Erythroblast (primary cell): Measurements from ENCODE around the gene MKLN1.

ENCODE experiments used
- GATA1 ChIP-seq: IDR thresholded peaks from 2 replicates; pipeline ENCODE4 v1.6.1; 2011; ENCODE audit warnings: low read depth, mild to moderate bottlenecking, control low read depth, low read length, moderate library complexity
- POLR2A ChIP-seq: IDR thresholded peaks from 2 replicates; pipeline ENCODE4 v1.6.1; 2011; ENCODE audit warnings: mild to moderate bottlenecking, low read length

DNA sequence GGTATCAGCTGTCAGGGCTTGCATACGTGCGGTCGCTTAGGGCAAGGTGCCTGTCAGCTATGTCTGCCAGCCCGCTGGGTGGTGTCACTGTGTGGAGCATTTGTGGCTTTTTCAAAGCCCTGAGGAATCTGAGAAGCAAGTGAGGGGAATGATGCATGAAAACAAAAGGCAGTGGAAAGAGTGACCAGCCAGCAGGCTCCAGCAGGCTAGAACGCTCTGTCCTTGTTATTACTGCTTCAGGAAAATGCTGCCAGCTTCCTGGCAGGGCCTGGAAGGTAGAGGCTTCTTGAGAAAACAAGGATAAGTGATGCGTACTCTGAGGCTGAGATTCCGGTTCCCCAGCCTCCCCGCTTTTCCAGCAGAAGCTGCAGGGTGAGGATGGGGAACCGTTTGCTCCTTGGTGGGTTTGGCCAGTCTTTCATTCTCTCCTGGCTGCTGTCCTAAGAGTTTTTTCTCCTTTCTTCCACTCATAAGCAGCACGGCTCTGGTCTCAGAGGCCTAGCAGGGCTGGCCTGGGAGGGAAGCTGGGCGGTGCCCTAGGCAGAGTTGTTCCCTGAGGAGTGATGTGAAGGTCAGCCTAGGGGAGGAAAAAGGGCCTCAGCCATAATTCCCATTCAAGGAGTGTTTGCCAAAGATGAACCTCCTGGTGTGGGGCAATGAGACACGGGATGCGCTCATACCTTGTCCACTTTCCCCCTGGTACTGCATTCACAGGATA lies 42.8 kb upstream of the MKLN1 start:
- TF ChIP-seq POLR2A (no peak), GATA1 (no peak)
